ENCODE data around the gene SLCO4A1.

The SLCO4A1 gene

DNA sequence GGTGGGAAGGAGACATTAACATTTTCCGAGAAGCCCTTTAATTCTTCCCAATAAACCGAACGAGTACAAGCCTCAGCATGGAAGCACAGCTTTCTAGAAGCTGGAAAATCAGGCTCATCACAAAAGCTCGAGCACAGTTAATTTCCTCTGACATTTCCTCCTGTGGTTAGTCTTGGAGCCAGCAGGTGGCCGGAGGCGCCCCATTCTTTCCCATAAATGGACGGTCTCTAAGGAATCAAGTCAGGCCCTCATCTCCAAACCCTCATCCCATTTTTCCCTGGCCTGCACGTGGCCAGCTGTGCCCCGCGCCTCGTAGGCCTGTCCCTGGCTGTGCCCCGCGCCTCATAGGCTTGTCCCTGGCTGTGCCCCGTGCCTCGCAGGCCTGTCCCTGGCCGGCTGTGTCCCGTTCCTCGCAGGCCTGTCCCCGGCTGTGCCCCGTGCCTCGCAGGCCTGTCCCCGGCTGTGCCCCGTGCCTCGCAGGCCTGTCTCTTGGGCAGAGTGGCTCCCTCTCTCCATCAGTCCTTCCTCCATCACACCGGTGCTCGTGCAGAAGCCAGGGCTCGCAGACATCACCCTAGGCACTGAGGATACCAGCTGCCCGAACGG lies 46.7 kb downstream of the SLCO4A1 start:
- no peak for DNase-seq

DNA sequence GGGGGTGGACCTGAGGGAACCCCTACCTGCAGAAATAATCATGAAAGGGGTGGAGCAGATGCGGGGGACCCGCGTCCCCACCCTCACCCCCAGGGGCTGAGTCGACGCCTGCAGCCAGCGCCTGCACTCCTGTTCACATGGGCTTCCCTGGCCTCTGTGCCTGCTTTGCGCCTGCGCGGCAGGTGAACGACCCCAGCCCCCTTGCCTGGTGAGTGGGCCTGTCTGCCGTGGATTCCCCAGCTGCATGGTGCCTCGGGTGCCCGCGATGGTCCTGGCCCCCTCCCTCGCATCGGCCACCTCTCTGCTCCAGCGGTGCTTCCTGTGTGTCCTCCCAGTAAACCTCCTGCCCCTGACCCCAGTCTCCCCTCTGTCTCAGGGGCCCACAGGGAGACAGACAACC lies 47.6 kb downstream of the SLCO4A1 start:
- DNase-seq, result no peak

DNA sequence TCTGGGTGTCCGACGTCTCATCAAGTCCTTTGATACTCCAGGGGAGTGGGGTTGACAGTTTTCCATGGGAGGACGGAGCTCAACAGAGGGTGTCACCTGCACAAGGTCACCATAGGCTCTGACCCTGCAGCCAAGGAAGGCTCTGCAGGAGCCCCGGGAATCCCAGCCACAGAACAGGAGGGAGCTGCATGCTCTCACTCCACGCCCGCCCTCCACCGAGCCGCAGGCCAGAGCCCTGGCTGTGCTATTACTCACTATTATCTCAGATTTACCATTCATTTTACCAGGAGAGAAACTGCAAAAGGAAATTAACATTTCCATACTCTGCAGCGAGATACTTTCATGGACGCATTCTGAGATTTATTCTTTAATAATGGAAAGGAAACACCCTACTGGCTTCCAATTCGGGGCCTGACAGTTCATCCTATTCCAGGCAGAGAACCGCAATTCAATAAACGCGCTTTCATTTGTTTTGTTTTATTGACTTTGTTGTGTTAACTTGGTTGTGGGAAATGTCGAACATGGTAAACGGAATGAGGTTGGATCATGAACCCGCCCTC lies 48.0 kb downstream of the SLCO4A1 start:
- DNase-seq, result no peak

DNA sequence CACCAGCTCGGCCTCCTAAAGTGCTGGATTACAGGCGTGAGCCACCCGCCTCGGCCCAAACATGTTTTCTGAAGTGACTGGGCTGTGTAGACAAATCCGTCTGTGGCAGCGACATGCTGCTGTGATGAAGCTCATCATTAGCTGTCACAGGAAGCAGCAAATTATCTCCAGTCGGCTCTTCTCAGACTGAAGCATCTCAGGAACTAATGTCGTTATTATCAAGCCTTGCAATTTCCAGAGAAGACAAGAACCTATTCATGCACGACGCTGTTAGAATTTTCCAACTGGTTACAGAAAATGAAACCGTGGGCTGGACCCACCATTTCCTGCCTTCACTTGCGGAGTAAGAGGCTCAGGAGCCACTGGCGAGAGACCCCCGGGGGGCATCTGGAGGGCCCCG lies 49.2 kb downstream of the SLCO4A1 start:
- DNase-seq, result no peak

DNA sequence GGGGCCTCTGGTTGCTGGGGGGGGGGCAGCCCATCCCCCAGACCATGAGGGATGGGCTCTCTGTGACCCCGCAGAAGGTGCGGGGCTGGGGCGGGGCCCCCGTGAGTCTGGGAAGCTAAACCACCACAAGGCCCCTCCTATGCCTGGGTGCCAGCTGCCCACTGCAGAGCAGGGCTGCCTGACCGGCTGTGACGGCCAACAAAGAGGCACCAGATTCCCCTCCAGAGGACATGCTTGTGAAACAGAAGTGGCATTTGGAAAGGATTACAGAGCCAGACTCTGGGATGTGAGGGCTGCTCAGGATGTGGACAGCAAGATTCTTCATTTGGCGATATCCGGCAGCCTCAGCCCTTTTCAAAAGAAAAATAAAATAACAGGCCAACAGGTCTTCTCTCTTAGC lies 49.9 kb downstream of the SLCO4A1 start:
- DNase-seq, result no peak

DNA sequence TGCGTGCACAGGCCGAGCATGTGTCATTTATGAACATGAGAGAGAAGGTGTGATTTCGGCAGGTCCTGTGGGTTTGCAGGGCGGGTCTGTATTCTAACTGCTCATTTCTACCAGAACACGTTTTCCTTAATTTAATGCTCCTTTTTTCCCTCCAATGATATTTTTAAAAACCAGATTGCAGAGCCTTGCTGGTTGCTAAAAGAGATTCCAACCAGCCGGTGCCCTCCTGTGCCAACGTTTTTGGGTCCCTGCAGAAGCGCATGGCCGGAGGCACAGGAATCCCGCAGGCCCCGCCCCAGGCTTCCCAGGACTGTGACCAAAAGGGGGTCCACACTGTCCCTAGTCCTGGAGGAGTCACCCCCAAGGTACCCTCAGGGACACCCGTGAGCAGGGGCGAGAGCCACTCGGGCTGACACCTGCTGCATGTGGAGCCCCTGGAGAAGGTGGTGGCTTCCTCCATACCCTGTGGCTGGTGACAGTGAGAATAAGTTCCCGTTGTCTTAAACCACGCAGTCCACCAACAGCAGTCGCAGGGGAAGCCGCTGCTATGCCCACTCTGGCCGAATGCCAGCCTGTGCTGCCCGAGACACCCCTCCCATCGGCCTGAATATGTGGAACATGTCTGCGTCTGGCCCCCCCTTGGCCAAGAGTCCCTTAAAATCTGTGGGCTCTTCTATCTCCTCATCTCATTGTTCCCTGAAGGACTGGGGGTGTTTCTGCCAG lies 50.7 kb downstream of the SLCO4A1 start:
- DNase-seq, result no peak

DNA sequence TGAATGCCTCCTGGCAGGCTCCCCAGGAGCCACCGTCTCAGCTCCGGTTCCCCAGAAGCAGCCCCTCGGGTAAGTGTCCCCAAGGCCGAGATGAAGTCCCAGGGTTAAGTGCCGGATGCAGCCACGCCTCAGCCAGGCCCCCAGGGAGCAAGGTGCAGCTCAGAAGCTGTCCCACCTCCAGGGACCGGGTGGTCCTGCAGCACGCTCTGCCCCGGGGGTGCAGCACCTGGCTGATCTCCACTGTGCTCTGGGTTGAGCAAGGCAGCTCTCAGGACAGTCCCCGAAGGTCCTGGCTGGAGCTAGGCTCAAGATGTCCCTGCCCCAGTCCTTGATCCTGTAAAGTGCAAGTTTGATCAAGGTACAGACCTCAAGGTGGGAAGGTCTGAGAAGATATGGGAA lies 51.2 kb downstream of the SLCO4A1 start:
- DNase-seq, result no peak

DNA sequence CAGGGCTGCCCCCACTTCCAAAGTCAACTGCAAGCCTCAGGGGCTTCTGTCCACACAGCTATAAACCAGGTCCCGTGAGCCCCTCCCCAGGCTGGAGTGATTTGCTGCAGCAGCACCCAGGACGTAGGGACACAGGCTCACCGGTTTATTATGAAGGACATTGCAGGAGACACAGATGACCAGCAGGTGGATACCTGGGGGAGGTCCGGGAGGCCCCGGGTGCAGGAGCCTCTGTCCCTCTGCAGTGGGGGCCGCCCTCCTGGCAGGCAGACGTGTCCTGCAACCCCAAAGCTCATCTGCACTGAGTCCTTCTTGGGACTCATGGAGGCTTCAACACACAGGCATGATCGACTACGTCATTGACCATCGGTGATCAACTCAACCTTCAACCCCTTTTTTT lies 51.8 kb downstream of the SLCO4A1 start:
- no peak for DNase-seq

DNA sequence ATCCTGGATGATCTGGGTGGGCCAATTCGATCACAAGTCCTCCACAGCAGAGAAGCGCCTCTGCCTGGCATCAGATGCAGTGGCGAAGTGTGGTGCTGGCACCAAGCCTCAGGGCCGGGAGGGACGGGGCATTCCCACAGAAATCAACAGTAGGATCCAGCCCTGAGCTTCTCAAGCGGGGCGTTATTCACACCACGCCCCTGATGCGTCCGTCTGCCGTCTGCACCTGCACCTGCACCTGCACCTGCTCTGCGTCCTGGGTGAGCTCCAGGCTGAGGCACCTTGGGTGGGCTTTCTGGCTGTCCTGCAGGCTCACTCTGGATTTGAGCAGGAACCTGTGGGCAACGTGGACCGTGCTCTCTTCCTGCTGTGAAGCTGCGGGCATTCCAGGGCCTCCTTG lies 52.6 kb downstream of the SLCO4A1 start:
- DNase-seq, result no peak

DNA sequence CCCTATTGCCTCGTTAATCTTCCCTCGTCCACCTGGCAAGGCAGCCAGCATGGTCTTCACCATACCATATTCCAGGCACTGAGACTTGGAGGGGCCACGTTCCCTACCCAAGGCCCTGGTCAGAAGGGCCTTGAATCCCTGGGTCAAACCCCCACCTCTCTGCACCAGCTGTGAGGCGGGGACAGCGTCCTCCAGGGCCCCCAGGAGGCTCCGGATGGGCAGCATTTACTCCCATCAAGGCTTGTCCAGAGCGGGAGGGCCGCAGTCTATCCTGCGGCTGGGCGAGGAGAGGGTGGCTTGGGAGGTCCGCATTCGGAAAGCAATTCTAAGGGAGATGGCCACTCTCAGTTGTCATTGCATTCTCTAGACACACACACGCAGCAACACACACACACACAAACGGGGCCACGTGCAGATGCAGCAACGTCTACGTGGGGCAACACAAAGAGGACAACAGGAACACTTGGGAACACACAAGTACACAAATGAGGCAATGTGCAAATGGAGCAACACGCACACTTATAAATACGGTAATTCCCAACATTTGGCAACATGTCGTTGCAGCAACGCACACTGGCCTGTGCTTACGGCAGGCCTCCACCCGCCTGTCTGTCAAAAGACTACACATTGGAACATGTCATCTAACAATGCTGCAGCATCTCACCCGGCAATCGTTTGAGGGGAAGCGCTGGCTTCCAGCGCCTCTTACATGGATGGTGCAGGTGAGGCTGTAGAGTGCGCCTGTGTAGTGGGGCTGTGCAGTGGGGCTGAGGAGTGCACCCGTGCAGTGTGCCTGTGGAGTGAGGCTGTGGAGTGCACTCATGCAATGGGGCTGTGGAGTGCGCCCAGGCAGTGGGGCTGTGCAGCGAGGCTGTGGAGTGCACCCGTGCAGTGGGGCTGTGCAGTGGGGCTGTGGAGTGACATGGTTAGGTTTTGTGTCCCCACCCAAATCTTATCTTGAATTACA lies 53.4 kb downstream of the SLCO4A1 start:
- no peak for DNase-seq

DNA sequence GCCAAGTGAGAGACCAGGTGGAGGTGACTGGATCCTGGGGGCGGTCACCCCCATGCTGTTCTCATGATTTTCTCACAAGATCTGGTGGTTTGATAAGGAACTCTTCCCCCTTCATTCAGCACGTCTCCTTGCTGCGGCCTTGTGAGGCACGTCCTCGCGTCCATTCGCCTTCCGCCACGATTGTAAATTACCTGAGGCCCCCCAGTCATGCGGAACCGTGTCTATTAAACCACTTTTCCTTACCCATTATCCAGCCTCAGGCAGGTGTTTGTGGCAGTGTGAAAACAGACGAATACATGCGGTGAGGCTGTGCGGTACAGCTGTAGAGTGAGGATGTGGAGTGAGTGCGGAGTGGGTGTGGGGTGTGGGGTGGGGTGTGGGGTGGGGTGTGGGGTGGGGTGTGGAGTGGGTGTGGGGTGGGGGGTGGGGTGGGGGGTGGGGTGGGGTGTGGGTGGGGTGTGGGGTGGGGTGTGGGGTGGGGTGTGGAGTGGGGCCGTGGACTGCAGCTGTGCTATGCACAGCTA lies 54.2 kb downstream of the SLCO4A1 start:
- DNase-seq, result no peak

DNA sequence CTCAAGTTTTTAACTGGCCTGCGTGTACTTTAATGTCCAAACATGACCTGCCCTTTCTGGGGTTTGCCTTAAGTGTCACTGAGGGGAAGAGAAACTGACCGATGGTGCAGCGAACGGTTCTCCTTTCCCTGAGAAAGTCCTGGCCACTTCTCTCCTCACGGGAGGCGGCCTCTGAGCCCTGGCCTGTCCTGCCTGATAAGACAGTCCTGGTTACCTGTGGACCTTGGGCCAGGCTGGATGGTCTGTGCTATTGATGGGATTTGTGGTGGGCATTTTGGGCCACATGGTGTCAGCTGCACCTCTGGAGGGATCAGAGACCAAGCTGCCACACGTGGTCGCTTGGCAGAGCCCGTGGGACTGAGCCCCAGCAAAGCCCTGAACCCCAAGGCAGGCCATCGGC lies 54.7 kb downstream of the SLCO4A1 start:
- DNase-seq, result no peak

DNA sequence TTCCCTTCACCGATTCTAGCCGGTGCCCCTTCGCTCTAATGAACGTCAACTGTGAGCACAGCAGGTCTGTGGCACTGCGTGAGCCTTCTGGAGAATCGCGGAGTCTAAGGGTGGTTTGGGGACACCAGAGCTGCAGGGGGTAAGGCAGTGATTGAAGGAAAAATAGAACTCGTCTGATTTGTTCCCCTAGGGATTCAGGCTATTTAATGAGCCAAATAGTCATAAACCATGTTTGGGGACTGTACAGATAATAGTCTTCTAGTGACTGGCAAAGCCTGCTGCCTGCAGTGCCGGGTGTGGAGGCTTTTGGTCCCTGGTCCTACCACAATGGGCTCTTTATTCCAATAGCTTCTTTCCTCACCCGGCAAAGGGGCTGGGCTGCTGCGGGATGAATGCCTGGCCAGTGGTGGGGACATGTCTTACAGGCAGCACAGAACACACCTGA lies 55.2 kb downstream of the SLCO4A1 start:
- no peak for DNase-seq

DNA sequence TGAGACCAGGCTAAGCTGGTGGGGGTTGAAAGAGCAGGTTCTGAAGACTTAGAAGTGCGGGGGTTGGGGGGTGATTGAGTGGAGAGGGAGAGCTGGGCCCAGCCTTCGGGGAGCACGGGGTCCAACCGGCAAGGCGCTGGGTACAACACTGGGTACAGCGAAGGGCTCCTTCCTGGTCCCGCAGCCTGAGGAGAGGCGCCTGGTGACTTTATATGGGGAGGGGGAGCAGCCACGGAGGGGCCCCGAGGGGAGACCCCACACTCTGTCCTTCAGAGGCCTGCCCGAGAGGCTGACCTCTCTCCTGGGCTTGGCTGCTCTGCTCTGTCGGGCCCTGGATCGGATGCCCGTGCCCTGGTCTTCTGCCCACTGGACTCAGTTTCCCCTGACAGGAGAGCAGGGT lies 55.9 kb downstream of the SLCO4A1 start:
- DNase-seq, result no peak

DNA sequence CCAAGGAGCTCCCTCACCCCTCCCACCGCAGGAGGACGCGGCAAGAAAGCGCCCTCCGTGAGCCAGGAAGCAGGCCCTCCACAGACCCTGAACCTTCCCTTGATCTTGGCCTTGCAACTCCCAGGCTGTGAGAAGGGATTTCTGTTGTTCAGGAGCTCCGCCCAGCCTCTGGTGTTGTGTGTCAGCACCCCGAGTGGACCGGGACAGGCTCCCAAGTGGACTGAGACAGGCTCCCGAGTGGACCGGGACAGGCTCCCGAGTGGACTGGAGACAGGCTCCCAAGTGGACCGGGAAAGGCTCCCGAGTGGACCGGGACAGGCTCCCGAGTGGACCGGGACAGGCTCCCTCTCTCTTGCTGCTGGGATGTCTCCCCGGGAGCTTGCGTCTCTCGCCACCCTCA lies 57.0 kb downstream of the SLCO4A1 start:
- no peak for DNase-seq

DNA sequence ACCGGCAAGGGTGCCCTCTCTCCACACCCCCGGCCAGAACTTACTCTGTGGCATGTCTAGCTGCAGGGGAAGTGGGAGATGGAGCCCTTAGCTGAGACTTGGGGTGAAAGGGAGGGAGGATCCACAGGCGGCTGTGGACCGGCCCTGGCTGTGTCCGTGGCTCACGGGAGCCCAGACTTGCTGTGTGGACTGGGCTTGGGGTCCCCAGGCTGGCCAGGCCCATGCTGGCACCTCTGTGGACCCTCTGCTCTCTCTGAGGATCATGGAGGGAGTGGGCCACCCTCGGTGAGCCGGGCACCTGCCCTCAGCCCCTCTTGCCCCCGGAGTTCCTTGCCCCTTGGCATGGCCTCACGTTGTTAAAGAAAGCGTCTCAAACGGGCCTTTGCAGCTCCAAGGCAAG lies 57.4 kb downstream of the SLCO4A1 start:
- no peak for DNase-seq

DNA sequence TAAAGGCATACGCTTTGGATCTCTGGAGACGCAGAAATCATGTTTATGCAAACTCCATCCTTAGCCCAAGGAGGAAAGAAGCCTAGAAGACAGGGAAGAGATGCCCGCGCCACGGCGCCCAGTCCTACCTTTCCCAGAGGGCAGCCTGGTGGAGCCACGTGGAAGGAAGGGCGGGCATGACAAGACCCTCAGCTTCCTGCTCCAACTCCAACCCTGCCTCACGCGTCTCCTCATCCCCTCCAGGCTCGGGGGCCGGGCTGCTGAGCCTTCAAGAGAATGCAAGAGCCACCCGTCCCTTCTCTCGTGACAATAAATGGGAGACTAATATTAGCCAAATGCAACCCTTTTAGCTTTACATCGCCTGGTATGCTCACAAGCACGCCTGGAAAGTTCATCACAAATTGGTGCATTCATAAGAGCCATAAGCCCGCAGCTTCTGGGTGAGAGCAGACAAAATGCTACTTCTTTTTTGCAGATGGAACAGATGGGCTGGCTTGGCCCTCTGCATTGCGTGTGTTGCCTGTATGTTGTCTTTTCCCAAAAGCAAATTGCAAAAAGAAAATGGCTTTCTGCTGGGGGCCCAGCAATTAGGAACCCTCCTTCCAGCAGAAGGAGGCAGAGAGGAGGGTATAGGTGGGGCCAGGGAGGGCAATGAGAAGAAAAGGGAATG lies 58.1 kb downstream of the SLCO4A1 start:
- DNase-seq, result no peak

DNA sequence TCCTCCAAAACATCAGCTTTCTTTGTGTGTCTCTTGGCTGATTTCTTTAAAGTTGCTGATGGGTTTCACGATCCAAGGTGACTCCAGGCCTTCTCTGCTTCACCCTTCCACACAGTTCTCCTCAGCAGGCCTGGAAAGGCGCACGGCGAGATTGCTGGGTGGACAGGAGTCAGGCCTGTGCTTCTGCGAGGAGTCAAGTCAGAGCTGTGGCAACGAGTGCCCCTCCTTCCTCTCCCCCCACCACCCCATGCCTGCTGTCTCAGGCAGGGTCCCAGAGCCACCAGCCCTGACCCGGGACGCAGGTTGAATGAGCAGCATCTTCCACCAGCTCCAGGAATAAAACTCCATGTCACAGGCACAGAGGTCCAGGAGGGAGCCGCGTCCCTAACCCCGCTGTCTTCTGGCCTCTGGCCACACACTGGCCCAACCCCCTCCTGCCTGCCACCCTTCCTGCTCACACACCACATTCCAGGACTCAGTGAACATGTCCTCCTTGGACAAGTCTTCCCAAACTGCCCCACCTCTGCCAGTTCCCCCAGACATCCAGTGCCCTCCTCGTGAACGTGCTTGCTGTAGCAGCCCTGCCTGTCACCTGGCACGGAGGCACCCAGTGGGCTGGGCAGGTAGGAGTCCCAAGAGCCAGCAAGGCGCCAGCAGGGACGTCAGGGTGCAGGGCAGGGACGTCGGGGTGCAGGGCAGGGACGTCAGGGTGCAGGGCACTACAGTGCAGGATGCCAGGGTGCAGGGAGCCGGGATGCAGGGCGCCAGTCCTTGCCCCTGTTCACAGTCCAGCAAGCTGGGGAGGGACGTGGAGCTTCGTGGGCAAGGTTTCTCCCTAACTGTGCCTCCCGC lies 59.1 kb downstream of the SLCO4A1 start:
- no peak for DNase-seq

DNA sequence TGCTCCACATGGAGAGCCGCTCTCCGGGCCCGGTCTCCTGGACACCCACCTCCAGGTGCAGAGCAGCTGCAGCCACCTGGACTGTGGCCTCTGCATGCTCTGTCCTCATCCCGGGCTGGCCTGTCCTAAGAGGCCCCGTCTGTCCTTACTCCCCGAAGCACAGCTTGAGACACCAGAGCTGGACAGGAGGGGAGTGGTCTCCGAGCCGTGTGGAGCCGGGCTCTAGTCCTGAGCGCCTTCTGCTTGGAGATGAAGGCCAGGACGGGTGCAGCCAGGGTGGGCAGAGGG lies 59.7 kb downstream of the SLCO4A1 start:
- no peak for DNase-seq

DNA sequence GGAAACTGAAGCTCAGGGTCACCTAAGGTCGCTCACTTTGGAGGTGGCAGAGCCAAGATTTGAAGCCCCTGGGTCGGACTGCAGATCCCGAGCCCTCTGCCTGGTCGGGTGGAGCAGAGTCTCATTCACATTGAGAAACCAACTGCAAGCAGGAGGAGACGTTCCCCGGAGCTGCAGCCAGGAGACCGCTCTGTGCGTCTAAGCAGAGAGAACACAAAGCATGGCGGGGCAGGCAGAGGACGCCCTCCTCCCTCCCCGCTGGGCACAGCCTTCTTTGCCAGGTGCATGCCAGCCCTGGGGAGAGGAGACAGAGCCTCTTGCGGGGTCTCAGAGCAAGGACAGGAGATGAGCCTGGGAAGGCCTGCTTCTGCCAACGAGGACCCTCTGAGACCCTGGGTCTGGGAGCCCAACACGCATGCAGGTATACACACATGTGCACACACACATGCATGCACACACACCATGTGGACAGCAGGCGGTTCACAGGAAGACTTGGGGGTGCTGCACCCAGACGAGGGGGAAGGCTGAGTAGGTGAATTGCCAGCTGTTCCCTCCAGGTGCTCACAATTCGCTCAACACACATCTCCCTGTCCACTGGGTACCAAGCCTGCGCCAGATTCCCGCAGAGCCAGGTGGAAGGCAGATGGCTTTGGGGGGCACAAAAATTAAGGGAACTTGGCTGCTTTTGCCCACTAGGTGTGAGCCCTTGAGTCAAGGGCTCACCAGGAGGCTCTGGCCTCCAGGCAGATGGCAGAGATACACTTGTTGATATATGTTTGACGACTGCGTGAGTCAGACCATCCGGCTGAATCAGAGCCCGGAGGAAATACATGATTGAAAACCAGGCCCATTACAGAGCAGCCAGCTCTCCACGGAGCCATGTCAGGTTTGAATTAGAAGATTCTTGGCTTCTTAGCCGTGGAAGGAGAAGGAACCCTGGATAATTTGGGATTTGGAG lies 60.9 kb downstream of the SLCO4A1 start:
- DNase-seq, result no peak

DNA sequence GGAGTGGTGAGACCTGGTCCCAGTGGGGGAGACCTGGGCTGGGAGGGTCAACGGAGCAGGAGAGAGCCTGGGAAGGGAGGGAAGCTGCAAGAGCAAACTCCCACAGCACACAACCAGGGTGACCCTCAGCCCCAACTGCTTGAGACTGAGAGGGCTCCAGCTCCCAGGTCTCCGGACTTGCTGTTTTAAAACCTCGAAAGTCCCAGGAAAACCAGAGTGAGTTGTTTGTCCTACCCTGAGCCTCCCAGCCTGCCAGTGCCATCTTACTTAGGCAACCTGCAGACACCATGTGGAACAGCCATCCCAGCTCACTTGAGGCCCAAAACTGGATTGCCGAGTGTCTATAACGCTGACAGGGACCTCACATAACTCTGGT lies 61.5 kb downstream of the SLCO4A1 start:
- DNase-seq, result no peak

Measured in NCI-H2029 treated with DMSO at 0.1 percent for 48 hours (cell line).